Nucleus accumbens (tissue), 56 donors: ENCODE data around the gene TAMALIN.
A peak's percentile ranks its signal among the peaks of the same experiment; 100 is the strongest.

Experiments
- DNase-seq, 56 donors: peaks; one replicate each; lab custom pipeline; 2025; lab: John Stamatoyannopoulos, UW

Gene TAMALIN

DNA sequence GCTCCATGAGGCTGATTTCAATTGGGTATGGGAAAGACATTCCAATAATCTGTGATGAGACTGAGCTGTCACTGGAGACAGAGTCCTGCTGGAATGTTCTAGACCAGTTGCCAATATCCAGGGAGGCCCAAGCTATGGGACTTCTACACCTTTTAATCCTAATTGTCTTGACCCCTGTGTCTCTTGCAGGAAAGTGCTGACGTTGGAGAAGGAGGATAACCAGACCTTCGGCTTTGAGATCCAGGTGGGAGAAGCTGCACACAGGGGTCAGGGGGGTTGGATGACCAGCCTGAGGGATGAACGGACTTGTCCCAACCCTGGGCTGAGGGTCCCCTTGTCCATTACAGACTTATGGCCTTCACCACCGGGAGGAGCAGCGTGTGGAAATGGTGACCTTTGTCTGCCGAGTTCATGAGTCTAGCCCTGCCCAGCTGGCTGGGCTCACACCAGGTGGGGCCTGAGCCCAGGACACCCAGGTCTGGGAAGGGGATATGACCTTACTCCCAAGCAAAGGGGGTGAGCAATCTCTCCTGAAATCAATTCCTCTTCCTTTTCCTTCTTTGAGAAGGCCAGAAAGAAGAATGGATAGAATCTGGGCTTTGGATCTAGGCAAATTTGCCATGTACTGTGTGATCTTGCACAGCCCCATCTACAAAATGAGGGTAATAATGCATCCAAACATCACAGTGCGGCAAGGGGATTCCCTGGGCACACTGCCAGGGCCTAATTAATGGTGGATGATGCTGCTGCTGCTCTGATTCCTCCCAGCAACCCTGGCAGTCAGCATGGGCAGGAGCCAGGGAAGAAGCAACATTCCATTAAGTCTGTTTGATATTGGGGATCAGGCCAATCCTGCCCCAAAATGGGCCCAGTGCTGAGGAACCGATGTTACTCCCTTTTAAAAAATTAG is 4.2 kb downstream of the TAMALIN start:
- DNase-seq, result peak in 3 of 56 donors; percentile 15 to 73 (median 50)

DNA sequence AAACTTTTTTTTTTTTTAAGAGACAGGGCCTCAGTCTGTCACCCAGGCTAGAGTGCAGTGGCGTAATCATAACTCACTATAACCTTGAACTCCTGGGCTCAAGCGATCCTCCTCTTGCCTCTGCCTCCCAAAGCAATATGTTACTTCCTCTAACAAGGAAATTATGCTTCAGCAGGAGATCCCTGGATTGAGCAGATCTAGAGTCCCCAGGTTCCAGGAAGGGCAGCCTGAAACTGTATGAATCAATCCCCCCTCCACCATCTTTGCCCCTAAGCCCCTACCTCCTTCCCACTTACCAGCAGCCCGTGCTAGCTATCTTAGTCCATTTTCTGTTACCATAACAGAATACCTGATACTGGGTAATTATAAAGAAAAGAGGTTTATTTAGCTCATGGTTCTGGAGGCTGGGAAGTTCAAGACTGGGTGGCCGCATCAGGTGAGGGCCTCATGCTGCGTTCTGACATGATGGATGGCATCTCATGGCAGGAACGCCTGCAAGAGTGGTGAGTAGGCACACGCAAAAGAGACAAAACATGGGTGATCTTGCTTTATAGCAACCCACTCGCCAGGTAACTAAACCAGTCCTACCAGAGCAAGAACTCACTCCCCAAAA is 5.0 kb downstream of the TAMALIN start:
- DNase-seq, result no peak

DNA sequence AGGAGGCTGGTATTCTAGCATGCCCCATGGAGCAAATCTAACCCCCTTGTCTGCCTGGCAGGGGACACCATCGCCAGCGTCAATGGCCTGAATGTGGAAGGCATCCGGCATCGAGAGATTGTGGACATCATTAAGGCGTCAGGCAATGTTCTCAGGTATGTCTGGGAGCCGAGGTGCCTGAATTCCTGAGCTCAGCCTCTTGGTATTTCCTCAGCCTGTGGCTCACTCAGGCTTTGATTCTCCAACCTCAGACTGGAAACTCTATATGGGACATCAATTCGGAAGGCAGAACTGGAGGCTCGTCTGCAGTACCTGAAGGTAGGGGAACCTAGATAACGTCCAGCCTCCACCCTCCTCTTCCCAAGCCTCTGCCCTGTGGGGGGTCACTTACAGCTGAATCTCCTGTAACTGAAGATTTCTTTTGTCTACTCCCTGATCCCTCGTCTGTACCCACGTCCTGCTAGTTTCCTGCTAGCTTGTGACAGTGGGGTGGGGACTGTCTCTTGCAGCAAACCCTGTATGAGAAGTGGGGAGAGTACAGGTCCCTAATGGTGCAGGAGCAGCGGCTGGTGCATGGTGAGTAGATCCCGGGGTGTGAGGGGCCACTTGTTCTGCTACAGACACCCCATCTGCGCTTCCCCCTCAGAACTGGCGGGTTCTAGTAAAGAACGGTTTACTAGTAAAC is 7.0 kb downstream of the TAMALIN start:
- no peak for DNase-seq

GRCh38 chr12:52014567-52015530 is 8.1 kb downstream of the TAMALIN start:
- DNase-seq, result peak in 1 of 56 donors; percentile 24

DNA sequence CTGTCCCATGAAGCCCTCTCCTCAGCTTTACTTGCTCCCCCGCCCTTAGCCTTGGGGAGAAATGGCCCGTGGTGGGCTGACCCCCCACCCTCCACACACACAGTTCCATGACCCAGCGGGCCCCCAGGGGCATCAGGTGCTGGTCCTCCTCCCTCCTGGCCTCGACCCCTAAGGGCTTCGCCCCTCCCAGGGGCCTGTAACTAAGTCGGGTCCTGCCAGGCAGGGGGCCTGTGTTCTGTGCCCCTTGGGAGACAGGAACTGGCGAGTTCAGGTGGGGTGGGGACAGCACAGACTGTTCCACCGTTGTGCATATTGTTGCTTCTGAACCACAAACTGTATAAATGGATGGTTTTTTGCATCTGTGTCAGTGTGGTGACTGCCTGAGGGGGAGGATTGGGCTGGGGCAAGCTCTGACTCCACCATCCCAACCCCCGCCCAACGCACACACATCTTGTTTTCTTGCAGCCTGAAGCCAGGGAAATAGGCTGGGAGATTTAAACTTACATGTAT is 8.8 kb downstream of the TAMALIN start:
- peak in 2 of 56 donors; percentile 16 to 18 for DNase-seq

GRCh38 chr12:52018433-52019112 is 11.8 kb downstream of the TAMALIN start:
- no peak for DNase-seq

- peak in 34 of 56 donors; percentile 24 to 84 (median 58) for DNase-seq
Observed at GRCh38 chr12:52019113-52019770, 12.5 kb downstream of the TAMALIN start.

GRCh38 chr12:52020539-52021336 is 14.0 kb downstream of the TAMALIN start:
- peak in 31 of 56 donors; percentile 13 to 72 (median 36) for DNase-seq

DNA sequence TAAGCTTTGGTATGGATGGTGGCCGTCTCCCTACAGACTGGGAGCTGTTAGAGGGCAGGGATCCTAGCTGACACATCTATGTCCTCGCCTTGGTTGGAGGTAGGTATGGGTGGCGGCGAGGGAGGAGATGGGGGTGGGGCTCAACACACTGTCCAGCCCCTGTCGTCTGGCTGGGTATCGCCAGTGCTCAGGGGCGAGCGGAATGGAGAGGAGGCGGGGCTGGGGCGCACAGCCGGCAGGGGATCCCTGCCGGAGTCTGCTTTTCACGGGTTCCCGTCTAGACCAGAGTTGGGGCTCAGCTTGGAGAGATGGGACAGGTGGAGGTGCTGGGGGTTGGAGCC is 16.1 kb downstream of the TAMALIN start:
- DNase-seq, result no peak

- peak in 54 of 56 donors; percentile 40 to 90 (median 69) for DNase-seq
Observed at GRCh38 chr12:52023182-52023975, 16.6 kb downstream of the TAMALIN start.

DNA sequence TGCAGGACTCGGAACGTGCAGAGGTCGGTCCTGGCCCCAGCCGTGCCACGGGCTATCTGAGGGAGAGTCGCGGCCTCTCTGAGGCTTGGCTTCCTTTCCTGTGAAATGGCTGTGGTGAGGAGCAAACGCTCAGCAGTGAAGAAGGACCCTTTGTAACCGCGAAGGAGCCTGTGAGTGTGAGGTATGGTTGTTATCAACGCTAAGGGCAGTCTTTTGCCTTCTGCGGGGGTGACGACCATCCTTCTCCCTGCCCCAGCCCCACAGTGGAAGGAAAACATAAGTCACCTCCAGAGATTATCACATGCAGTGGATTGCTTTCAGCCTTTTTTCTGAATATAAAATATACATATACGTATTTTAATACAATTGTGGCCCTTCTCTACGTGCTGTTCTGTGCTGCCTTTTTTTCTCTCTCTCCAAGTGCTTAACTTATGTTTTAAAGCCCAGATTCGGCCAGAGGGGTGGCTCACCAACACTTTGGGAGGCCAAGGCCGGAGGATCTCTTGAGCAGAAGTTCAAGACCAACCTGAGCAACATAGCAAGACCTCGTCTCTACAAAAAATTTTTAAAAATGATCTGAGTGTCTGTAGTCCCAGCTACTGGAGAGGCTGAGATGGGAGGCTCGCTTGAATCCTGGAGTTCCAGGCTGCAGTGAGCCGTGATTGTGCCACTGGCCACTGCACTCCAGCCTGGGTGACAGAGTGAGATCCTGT is 17.4 kb downstream of the TAMALIN start:
- no peak for DNase-seq

DNA sequence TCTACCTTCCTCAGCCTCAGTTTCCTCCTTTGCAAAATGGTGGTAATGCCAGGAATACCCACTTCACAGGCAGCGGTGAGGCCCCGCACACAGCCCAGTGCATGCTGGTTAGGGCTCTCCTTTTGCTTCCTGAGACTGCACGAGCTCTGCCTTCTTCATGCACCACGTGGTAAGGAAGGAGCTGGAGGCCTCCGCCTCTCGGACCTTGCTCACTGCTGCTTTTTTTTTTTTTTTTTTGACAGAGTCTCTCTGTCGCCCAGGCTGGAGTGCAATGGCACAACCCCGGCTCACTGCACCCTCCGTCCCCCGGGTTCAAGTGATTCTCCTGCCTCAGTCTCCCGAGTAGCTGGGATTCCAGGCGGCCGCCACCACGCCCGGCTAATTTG is 18.1 kb downstream of the TAMALIN start:
- peak in 6 of 56 donors; percentile 12 to 51 (median 32) for DNase-seq

GRCh38 chr12:52026263-52026662 is 19.5 kb downstream of the TAMALIN start:
- no peak for DNase-seq

GRCh38 chr12:52027085-52027843 is 20.5 kb downstream of the TAMALIN start:
- no peak for DNase-seq

GRCh38 chr12:52029685-52030084 is 22.9 kb downstream of the TAMALIN start:
- peak in 28 of 56 donors; percentile 11 to 73 (median 46) for DNase-seq

DNA sequence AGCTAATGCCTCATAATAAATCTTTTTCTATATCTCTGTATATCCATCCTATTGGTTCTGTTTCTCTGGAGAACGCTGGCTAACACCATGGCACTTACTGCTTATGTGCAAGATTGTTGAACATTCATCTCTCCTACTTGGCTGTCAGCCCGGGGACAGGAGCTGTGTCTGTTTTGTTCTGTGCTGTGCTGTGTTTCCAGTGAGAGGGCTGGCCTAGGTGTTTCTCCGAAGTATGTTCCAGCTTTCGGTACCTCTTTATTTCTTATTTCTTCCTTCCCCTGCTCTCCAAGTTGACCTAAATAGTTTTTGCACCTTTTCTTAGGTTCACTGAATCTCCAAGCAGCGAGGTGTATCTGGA is 25.7 kb downstream of the TAMALIN start:
- peak in 32 of 56 donors; percentile 16 to 77 (median 56) for DNase-seq
